HG03575 (cell line): ENCODE results near the gene CPLANE1.

Experiments used
- ATAC-seq: cut with Tn5 transposase; IDR thresholded peaks from one replicate; pipeline ENCODE4 v1.9.1; 2021; ENCODE audit not compliant: unreplicated experiment, insufficient number of reproducible peaks, low FRiP score; ENCODE audit errors: extremely low read depth

Gene CPLANE1

GRCh38 chr5:37212096-37212495 is 37.1 kb downstream of the CPLANE1 start:
- ATAC-seq, result no peak

GRCh38 chr5:37211661-37212060 is 37.5 kb downstream of the CPLANE1 start:
- ATAC-seq, result no peak

GRCh38 chr5:37208883-37209797 is 40.0 kb downstream of the CPLANE1 start:
- ATAC-seq, result no peak

DNA sequence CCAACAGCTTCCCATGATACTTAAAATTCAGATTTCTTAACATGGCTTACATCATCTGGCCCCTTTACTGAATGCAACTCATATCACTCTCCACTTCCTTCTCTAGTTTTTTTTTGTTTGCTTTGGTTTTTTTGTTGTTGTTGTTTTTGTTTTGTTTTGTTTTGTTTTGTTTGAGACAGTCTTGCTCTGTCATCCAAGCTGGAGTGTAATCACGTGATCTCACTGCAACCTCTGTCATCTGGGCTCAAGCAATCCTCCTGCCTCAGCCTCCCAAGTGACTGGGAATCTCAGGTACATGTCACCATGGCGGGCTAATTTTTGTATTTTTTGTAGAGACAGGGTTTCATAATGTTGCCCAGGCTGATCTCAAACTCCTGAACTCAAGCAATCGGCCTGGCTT is 41.4 kb downstream of the CPLANE1 start:
- ATAC-seq, result no peak

GRCh38 chr5:37206736-37207135 is 42.4 kb downstream of the CPLANE1 start:
- ATAC-seq, result no peak

- no peak for ATAC-seq
Observed at GRCh38 chr5:37198842-37199241, 50.3 kb downstream of the CPLANE1 start.

DNA sequence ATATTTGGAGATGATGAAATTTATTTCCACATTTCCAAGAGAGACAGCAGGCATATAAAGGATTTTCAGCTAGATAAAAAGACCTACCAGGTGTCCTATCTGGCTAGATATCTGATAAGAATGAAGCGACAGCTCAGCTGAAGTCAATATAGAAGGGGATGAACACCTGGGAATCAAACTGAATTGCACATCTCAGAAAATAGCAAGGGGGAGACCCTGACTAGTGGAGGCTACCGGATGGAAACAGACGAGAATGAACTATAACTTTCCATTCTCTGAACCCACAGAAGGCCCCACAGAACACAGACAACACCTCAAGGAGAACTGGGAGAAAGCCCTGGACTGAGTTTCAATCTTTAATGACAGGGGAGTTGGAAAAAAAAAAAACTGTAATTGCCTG is 51.1 kb downstream of the CPLANE1 start:
- ATAC-seq, result no peak

DNA sequence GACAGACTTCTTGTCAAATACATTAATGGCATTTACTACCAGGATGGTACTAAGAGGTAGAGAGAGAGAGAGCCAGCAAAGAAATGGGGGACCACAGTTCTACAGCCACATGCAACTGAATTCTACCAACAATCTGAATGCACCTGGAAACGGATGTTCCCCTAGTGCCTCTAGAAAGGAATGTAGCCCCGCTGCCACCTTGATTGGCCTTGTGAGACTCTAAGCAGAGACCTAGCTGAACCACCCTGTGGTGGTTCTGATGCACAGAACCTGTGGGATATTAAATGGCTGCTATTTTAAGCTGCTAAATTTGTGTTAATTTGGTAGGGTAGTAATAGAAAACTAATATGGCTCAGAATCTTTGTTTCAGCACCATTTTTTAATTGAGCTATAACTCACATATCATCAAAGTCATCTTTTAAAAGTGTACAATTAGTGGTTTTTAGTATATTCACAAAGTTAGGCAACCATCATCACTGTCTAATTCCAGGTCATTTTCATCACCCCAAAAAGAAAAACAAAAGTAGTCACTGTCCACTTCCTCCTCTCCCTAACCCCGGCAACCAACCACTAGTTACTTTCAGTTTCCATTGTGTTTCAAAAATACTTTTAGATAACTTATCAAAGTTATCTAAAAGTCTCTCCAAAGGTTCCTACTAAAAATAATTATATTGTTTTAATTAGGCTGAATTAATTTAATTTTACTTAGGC is 51.7 kb downstream of the CPLANE1 start:
- peak; percentile 47 for ATAC-seq

GRCh38 chr5:37190592-37190991 is 58.6 kb downstream of the CPLANE1 start:
- ATAC-seq, result no peak

GRCh38 chr5:37189355-37189754 is 59.8 kb downstream of the CPLANE1 start:
- no peak for ATAC-seq

- no peak for ATAC-seq
Observed at GRCh38 chr5:37187465-37187977, 61.7 kb downstream of the CPLANE1 start.

- peak; percentile 63 for ATAC-seq
Observed at GRCh38 chr5:37184748-37185364, 64.3 kb downstream of the CPLANE1 start.

DNA sequence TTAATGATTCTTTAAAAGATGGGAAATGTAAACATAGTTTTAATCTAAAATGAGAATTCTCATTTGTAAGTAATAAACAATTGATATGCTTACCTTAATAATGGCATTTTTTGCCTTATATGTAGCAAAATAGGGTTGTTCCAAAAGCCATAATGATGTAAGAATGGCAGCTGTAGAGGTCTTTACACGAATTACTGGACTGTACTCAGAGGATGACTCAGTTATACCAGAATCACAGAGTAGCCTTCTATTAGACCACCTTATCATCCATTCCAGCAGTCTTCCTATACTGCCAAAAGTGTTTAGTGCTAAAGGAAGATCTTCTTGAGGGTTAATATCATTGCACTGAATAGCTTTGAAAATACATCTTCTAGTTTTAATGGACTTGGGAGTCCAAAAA is 66.5 kb downstream of the CPLANE1 start:
- ATAC-seq, result no peak

GRCh38 chr5:37174928-37175327 is 74.2 kb downstream of the CPLANE1 start:
- no peak for ATAC-seq

- ATAC-seq, result no peak
Observed at GRCh38 chr5:37172957-37173356, 76.2 kb downstream of the CPLANE1 start.

- ATAC-seq, result no peak
Observed at GRCh38 chr5:37170856-37171255, 78.3 kb downstream of the CPLANE1 start.

GRCh38 chr5:37166197-37166596 is 83.0 kb downstream of the CPLANE1 start:
- ATAC-seq, result no peak

GRCh38 chr5:37165761-37166160 is 83.4 kb downstream of the CPLANE1 start:
- no peak for ATAC-seq

- no peak for ATAC-seq
Observed at GRCh38 chr5:37153661-37154060, 95.5 kb downstream of the CPLANE1 start.

- no peak for ATAC-seq
Observed at GRCh38 chr5:37146896-37147295, 102.3 kb downstream of the CPLANE1 start.
